ENCODE data around the gene DLG2. TPM values are rescaled to one million over a fixed set of nuclear protein-coding genes. Genes with fewer than 3 reads are reported as not detected.

DLG2 gene
- total and polyA plus RNA-seq, 2 donors (not counting 3 experiments of a cell fraction or from before 2014, with no cell fraction given), result 0.15 to 1.1 TPM

DNA sequence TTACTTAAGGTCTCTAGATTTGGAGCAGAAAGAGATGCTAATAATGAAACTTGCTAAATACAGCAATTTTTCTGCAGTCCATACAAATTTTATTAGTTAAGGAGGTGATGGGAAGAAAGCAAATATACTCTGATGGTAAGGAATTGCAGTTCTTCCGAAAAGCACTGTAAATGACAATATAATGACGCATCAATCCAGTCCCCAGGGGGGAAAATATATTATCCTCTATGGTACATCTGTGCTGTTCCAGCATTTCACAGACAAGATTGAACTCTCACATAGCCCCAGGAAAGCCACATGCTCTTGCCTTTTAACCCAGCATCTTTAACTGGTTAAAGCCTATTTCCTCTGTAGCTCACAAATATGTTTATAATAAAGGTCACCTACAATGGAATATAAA is 1924.3 kb downstream of the DLG2 start:
- H3K9me3 ChIP-seq (replicated peaks; ENCODE audit: control insufficient read depth, insufficient read depth, low read length), result no peaks in the 10 kb centered on the region

DNA sequence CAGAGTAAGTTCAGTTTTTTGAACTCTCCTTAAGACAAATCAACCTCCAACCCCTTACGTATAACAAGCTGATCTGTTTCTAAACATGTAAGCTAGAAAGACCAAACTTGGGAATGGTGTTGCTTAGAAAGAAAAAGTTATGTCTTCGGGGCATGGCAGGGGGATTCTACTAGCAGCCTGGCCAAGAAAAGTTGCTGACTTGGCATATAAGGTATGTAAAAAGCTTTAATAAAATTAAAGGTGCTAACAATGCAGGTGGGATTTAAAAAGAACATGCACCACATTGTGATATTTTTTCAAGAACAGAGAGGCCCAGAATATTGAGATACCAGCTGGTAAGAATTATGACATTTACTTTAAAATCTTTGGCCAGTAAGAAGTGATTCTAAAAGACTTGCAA is 1929.6 kb downstream of the DLG2 start:
- intact Hi-C loops (cut with micrococcal nuclease) (no loop called here), dilution Hi-C loops (cut with MboI; ENCODE audit: extremely low pct_ligation_motif_present, low sequenced_read_pairs) (no loop called here)
- H4K20me1 ChIP-seq (replicated peaks; ENCODE audit: control insufficient read depth, extremely low read depth, insufficient read depth, low read length), result no peaks in the 10 kb centered on the region

More for the DNA sequence above, 1924.3 kb downstream of the DLG2 start:
- no peaks in the 10 kb centered on the region for H4K20me1 ChIP-seq (replicated peaks; ENCODE audit: control insufficient read depth, extremely low read depth, insufficient read depth, low read length)
- H2AFZ ChIP-seq (ENCODE audit: low read depth, low read length), result no peak overlapping the region
- H3K79me2 ChIP-seq (ENCODE audit: control insufficient read depth, insufficient read depth, low read length), result no peaks in the 10 kb centered on the region
- H3K9ac ChIP-seq (replicated peaks; ENCODE audit: extremely low read depth, insufficient read depth, low read length), result no peak overlapping the region
- H3K27ac ChIP-seq (ENCODE audit: insufficient read depth, low read depth, low read length), result no peak overlapping the region
- no peak overlapping the region for H3K4me3 ChIP-seq (replicated peaks in 1 of 3; ENCODE audit: insufficient read depth in 1 of 3, low read depth in 1 of 3, low read length in 3 of 3)
- no peaks in the 10 kb centered on the region for H3K36me3 ChIP-seq (ENCODE audit: control insufficient read depth in 2 of 2, extremely low read depth in 1 of 2, insufficient read depth in 2 of 2, low read length in 2 of 2)
- DNase-seq (ENCODE audit: low read depth, low spot score) (no peak), FAIRE-seq (no peak)
- intact Hi-C loops (cut with micrococcal nuclease) (no loop called here), dilution Hi-C loops (cut with MboI; ENCODE audit: extremely low pct_ligation_motif_present, low sequenced_read_pairs) (no loop called here)
- no peaks in the 10 kb centered on the region for H3K27me3 ChIP-seq (ENCODE audit: control insufficient read depth in 2 of 2, insufficient read depth in 2 of 2, low read length in 2 of 2)
- no peak for TF ChIP-seq EZH2 (IDR thresholded peaks at IDR 0.05; ENCODE audit: borderline replicate concordance, low read depth, low read length, severe bottlenecking)
- TF ChIP-seq POLR2A (IDR thresholded peaks at IDR 0.05; ENCODE audit: low read depth, low read length), result no peak
- no peak for TF ChIP-seq JUN (IDR thresholded peaks at IDR 0.05; ENCODE audit: borderline replicate concordance, insufficient read depth, insufficient read length, low read depth)
- POLR2A ChIA-PET, result no interaction called here
- BruUV-seq (replicated peaks), result no TSS peak
- CTCF ChIA-PET, result interaction anchor here (1.0 kb wide), 1 partner anchor 31 kb away, joined by 3 read pairs; no protein-coding TSS in a partner anchor
- no peaks in the 10 kb centered on the region for H3K9me1 ChIP-seq (replicated peaks; ENCODE audit: control insufficient read depth, extremely low read depth, insufficient read depth, low read length)
- H3K4me1 ChIP-seq (ENCODE audit: control insufficient read depth, extremely low read depth, insufficient read depth, low read length), result no peaks in the 10 kb centered on the region
- H3K4me2 ChIP-seq (ENCODE audit: insufficient read depth, low read length), result no peak overlapping the region

More for the DNA sequence above, 1929.6 kb downstream of the DLG2 start:
- Histone ChIP-seq H3K9me1 (replicated peaks; ENCODE audit: control insufficient read depth, extremely low read depth, insufficient read depth, low read length) (no peaks in the 10 kb centered on the region), H3K27me3 (ENCODE audit: control insufficient read depth in 2 of 2, insufficient read depth in 2 of 2, low read length in 2 of 2) (no peaks in the 10 kb centered on the region), H3K27ac (ENCODE audit: insufficient read depth, low read depth, low read length) (no peak overlapping the region), H3K36me3 (ENCODE audit: control insufficient read depth in 2 of 2, extremely low read depth in 1 of 2, insufficient read depth in 2 of 2, low read length in 2 of 2) (no peaks in the 10 kb centered on the region), H3K9me3 (replicated peaks; ENCODE audit: control insufficient read depth, insufficient read depth, low read length) (no peaks in the 10 kb centered on the region), H3K4me1 (ENCODE audit: control insufficient read depth, extremely low read depth, insufficient read depth, low read length) (no peaks in the 10 kb centered on the region), H3K4me3 (replicated peaks in 1 of 3; ENCODE audit: insufficient read depth in 1 of 3, low read depth in 1 of 3, low read length in 3 of 3) (no peak overlapping the region), H3K9ac (replicated peaks; ENCODE audit: extremely low read depth, insufficient read depth, low read length) (no peak overlapping the region), H3K79me2 (ENCODE audit: control insufficient read depth, insufficient read depth, low read length) (no peaks in the 10 kb centered on the region), H2AFZ (ENCODE audit: low read depth, low read length) (no peak overlapping the region), H3K4me2 (ENCODE audit: insufficient read depth, low read length) (no peak overlapping the region)
- ChIA-PET POLR2A (no interaction called here), CTCF (no interaction called here)
- no peak for TF ChIP-seq MYC (IDR thresholded peaks at IDR 0.05; ENCODE audit: low read depth, low read length)
- TF ChIP-seq, protein P1, sequence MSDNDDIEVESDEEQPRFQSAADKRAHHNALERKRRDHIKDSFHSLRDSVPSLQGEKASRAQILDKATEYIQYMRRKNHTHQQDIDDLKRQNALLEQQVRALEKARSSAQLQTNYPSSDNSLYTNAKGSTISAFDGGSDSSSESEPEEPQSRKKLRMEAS (IDR thresholded peaks at IDR 0.05; ENCODE audit: insufficient read depth, insufficient read length), result no peak
- no peak for TF ChIP-seq POLR2A (IDR thresholded peaks at IDR 0.05; ENCODE audit: low read depth, low read length)
- no peak for FAIRE-seq
- DNase-seq (ENCODE audit: low read depth, low spot score), result no peak
- BruUV-seq (replicated peaks), result no TSS peak
